ENCODE measurements around the gene FAM43A. TPM values are rescaled to one million over a fixed set of nuclear protein-coding genes. Genes with fewer than 3 reads are reported as not detected.

Gene FAM43A
- total RNA-seq, 4 donors from 2014 or later, result 2.7 to 4.8 (median 4.3) TPM

GRCh38 chr3:194711913-194712312 lies 26.2 kb downstream of the FAM43A start:
- Histone ChIP-seq H3K27me3 (no peaks in the 10 kb centered on the region), H3K27ac (peak overlapping the region; percentile 33 to 69 (median 56)), H3K4me3 (no peak overlapping the region), H3K4me1 (peaks cover 10 to 12% of the 10 kb centered on the region in 2 donors), H3K36me3 (no peaks in the 10 kb centered on the region), H3K9me3 (no peaks in the 10 kb centered on the region)
- intact Hi-C loops (cut with DNase I; ENCODE audit: low total_unique reads), result no loop called here
- in situ Hi-C loops (cut with MboI; ENCODE audit: low sequenced_read_pairs in 4 of 4), result no loop called here
- peak; percentile 70 to 80 for DNase-seq
- TF ChIP-seq CTCF (IDR thresholded peaks at IDR 0.05 in 4 of 5, conservative IDR thresholded peaks at IDR 0.05 in 1 of 5) (peak in 1 of 5 experiments; percentile 23), POLR2A (IDR thresholded peaks at IDR 0.05) (no peak)
- ATAC-seq, result peak; percentile 96 to 99

GRCh38 chr3:194713299-194714136 lies 27.8 kb downstream of the FAM43A start:
- no peak overlapping the region for H3K27ac ChIP-seq
- H3K4me3 ChIP-seq, result no peak overlapping the region
- DNase-seq (no peak), ATAC-seq (no peak)
- H3K9me3 ChIP-seq, result no peaks in the 10 kb centered on the region
- in situ Hi-C loops (cut with MboI; ENCODE audit: low sequenced_read_pairs in 4 of 4) (no loop called here), intact Hi-C loops (cut with DNase I; ENCODE audit: low total_unique reads) (no loop called here)
- no peaks in the 10 kb centered on the region for H3K27me3 ChIP-seq
- no peaks in the 10 kb centered on the region for H3K36me3 ChIP-seq
- peaks cover 10 to 12% of the 10 kb centered on the region in 2 donors for H3K4me1 ChIP-seq
- no peak for TF ChIP-seq POLR2A (IDR thresholded peaks at IDR 0.05)
- TF ChIP-seq CTCF (IDR thresholded peaks at IDR 0.05 in 4 of 5, conservative IDR thresholded peaks at IDR 0.05 in 1 of 5), result no peak

- Histone ChIP-seq H3K9me3 (no peaks in the 10 kb centered on the region), H3K27me3 (no peaks in the 10 kb centered on the region), H3K4me3 (no peak overlapping the region), H3K36me3 (no peaks in the 10 kb centered on the region), H3K4me1 (peaks cover 10 to 12% of the 10 kb centered on the region in 2 donors), H3K27ac (no peak overlapping the region)
- TF ChIP-seq POLR2A (IDR thresholded peaks at IDR 0.05) (no peak), CTCF (IDR thresholded peaks at IDR 0.05 in 4 of 5, conservative IDR thresholded peaks at IDR 0.05 in 1 of 5) (no peak)
- in situ Hi-C loops (cut with MboI; ENCODE audit: low sequenced_read_pairs in 4 of 4), result no loop called here
- intact Hi-C loops (cut with DNase I; ENCODE audit: low total_unique reads), result no loop called here
- no peak for DNase-seq
- no peak for ATAC-seq
Measured at GRCh38 chr3:194714137-194714455, 28.4 kb downstream of the FAM43A start.

- DNase-seq (no peak), ATAC-seq (no peak)
- intact Hi-C loops (cut with DNase I; ENCODE audit: low total_unique reads) (no loop called here), in situ Hi-C loops (cut with MboI; ENCODE audit: low sequenced_read_pairs in 4 of 4) (no loop called here)
- H3K36me3 ChIP-seq, result no peaks in the 10 kb centered on the region
- no peak for TF ChIP-seq POLR2A (IDR thresholded peaks at IDR 0.05)
- no peak for TF ChIP-seq CTCF (IDR thresholded peaks at IDR 0.05 in 4 of 5, conservative IDR thresholded peaks at IDR 0.05 in 1 of 5)
- H3K4me1 ChIP-seq, result peaks cover 10 to 12% of the 10 kb centered on the region in 2 donors
- no peak overlapping the region for H3K27ac ChIP-seq
- H3K4me3 ChIP-seq, result no peak overlapping the region
- no peaks in the 10 kb centered on the region for H3K27me3 ChIP-seq
- H3K9me3 ChIP-seq, result no peaks in the 10 kb centered on the region
Measured at GRCh38 chr3:194714564-194714963, 28.9 kb downstream of the FAM43A start.
